8988T (cell line): ENCODE results near the gene NUP210.
"Not testable (repeated sequence)": the region's sequence is repeated elsewhere in the genome, so short reads cannot be mapped to it uniquely, and the experiment has no call there.

ENCODE experiments used
- DNase-seq: peaks from one replicate; pipeline ENCODE4 v3.0.0; 2011

Gene NUP210

GRCh38 chr3:13429631-13430291 is 9.6 kb upstream of the NUP210 start:
- no peak for DNase-seq

DNA sequence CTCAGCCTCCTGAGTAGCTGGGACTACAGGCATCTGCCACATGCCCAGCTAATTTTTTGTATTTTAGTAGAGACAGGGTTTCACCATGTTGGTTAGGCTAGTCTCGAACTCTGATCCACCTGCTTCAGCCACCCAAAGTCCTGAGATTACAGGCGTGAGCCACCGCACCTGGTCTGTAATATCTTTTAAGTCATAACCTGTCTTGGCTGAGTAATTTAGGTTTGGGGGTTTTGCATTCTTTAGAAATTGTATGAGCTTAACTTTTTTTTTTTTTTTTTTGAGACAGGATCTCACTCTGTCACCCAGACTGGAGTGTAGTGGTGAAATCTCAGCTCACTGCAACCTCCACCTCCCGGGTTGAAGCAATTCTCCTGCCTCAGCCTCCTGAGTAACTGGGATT is 8.6 kb upstream of the NUP210 start:
- DNase-seq: not testable (repeated sequence)

- no peak for DNase-seq
Measured at GRCh38 chr3:13427662-13428603, 7.8 kb upstream of the NUP210 start.

DNA sequence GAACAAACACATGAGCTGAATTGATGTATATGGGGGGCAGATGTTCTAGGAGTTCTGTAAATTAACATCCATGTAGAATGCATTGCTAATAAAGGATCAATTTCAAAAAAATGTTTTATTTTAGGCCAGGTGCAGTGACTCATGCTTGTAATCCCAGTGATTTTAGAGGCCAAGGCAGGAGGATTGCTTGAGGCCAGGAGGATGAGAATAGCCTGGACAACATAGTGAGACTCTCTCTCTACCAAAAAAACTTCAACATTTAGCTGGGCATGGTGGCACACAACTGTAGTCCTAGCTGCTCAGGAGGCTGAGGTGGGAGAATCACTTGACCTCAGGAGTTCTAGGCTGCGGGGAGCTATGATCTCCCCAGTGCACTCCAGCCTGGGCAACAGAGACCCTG is 6.5 kb upstream of the NUP210 start:
- no peak for DNase-seq

DNA sequence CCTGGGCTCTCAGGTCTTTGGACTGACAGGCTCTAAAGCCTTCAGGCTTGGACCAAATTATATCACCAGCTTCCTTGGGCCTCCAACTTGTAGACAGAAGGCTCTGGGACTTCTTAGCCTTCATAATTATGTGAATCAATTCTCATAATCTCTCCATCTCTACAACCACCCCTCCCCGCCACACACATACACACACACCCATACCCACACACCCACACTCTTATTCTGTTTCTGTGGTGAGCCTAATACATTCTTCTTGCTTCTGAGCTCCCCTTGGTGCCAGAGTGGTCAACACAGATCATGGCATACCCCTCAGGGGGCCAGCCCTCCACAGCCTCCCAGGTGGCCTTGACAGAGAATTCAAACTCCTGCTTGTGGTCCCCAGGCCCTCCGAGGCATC is 5.6 kb upstream of the NUP210 start:
- DNase-seq: no peak

DNA sequence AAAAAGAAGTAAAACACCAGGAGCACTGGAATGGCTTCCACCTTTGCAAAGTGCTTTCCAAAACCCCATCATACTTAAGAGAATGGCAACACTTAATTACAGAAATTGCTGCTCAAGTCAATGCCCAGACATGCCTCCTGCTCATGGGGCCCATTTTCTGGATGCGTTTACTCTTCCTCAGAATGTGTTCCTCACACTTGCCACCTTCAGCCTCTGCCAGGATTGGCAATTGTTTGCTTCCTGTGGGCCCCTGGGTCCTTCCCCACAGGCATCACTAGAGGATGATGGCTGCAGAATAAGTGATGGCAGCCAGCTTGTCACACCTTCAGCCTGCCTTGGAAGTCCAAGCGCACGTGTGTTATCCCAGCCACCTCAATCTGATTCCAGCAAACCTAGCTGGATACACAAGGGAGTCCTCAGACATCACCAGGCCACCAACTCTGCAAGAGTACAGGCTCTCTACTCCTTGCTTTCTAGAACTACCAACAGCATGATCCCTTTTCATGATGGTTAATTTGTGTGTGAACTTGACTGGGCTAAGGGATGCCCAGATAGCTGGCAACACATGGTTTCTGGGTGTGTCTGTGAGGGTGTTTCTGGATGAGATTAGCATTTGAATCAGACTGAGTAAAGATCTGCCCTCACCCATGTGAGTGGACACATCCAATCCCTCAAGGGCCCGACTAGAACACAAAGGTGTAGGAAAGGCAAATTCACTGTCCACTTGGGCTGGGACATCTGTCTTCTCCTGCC is 4.9 kb upstream of the NUP210 start:
- no peak for DNase-seq

- DNase-seq: no peak
Measured at GRCh38 chr3:13424141-13424844, 4.2 kb upstream of the NUP210 start.

- no peak for DNase-seq
Measured at GRCh38 chr3:13420831-13421765, 976 bp upstream of the NUP210 start.

DNA sequence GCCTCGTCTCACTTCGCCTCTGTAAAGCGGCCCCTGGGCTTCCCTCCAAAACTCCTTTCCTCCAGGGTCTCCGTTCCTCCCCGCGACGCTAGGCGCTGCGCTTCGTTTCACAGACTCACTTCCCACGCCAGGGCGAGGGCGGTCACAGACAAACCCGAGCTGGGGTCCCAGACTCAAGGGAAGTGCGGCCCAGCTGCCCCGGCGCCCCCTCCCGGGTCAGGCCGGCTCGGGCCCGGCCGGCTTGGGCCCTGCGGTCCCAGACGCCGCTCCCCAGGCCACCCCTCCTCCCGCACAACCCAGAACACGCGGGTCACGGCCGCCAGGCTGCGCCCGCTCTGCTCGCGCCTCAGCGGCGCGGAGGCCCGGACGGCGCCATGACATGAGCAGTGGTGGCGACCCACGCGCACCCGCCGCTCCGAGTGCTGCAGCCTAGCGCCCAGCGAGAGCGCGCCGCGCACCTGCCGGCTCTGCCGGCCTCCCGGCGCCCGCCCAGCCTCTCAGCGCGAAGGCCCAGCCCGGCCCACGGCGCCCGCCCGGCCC is 547 bp downstream of the NUP210 start:
- peak; percentile 78 for DNase-seq

DNA sequence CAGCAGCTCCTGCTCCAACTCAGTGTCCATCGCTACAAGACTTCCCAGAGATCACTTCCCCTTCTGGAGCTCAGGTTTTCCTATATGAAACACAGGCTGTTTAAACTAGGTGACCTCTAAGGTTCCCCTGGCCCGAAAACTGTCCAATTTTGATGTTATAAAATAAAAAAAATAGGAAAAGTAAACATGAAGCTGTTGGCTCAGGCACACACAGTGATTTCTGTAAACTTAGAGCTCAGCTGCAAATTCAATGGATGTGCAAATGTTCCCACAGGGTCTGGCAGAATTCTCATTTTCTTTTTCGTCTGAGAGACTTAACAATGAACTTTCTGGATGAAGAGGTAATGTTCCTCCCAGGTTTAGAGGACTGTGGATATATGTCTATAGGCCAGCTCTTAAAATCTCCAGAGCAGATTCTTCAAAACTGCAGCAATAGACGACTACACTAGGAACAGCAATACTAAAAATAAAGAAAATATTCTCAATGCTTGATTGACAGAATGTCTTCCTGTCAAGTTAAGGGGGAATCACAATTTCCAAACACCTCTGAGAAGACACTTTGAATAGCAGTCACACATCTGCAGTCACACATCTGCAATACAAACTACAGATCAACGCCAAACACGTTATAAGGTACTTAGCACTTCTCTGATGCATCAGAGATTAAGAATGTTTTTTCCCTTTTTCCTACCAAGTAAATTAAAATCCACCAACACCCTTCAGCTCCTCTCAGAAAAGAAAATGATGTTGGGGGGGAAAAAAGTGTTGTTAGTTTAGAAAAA is 2.8 kb downstream of the NUP210 start:
- DNase-seq: no peak

DNA sequence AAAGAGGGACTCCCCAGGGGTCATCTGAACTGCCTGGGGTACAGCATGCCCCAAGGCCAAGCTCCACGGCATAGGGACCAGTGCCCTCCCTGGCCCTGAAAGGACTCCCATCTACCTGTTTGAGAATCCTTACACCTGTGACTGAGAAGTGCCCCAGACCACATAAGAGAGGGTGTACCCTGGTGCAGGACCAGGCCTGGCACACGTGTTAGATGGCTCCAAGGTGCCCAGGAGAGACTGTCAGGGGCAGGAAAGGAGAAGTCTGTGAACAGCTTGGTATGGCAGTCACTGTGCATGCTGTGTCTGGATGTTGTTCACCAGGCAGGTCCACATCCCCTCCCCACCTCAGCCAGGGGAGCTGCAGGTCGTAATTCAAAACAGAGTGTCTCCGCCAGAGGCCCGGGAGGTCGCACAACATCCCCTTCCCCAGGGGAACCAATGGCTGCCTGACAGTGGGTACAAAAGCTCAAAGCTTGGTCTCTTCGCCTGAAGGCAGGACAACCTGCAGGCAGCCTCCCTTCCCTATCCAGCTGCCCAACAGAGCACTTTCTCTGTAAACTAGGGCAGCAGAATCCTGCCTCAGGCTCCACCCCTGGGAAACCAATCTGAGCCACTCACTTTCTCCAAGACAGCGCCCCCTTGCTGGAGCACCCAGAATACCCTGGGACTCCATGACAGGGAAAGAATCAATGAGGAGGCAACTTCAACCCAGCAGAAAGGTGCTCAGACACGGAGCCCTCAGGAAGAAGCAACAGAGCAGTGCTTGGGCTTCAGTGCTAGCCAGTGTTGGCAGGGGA is 3.9 kb downstream of the NUP210 start:
- DNase-seq: no peak

DNA sequence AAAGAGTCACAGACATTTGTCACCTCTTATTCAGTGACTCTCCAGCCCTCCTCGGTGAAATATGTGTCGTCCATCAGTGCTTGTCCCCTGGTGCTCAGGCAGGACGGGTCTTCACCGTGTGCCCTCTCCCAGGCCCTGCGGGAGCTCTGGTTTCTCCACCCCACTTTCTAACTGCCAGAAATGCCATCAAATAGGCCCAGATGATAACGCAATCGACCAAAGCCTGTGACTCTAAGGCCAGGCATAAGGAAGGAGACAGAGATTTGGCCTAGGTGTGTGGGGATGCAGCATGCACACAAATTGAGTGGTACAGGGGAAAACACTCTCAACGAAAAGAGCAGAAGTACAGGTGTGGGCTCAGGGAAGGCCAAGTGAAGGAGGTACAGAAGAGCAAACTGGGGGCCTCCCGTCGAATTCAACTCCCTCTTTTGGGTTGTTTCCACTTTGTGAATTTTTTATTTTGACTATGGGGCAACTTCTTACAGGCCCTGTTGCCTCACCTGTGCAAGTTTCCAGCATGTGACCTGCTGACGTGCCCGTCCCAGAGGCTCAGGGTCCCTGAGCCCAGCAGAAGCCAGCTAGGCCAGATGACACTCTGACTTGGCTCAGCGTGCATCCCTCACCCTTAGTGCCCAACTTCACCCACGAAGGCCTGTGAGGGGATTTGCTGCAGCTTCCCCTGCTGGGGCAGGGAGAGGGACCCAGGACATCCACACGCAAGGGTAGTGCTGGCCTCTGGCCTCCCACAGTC is 4.7 kb downstream of the NUP210 start:
- no peak for DNase-seq

GRCh38 chr3:13414040-13414729 is 5.9 kb downstream of the NUP210 start:
- no peak for DNase-seq

- DNase-seq: peak; percentile 5
Measured at GRCh38 chr3:13411186-13411860, 8.8 kb downstream of the NUP210 start.

DNA sequence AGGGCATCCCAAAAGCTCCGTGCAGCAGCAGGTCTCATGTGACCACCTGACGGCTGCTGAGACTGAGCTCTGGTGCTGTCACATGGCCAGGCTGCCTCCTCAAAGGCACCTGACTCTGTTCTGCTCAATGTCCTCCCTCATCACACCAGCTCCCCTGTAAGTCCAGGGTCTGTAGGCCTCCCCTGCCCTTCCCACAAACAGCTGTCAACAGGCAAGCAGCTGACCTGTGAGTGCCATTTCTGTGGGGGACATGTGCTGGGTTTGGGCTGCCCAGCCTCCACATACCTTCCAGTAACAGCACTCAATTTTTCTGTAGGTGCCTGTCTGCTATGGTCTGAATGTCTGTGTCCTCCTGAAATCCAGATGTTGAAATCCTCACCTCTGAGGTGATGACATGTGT is 11.2 kb downstream of the NUP210 start:
- no peak for DNase-seq

- DNase-seq: no peak
Measured at GRCh38 chr3:13407926-13408325, 12.2 kb downstream of the NUP210 start.

DNA sequence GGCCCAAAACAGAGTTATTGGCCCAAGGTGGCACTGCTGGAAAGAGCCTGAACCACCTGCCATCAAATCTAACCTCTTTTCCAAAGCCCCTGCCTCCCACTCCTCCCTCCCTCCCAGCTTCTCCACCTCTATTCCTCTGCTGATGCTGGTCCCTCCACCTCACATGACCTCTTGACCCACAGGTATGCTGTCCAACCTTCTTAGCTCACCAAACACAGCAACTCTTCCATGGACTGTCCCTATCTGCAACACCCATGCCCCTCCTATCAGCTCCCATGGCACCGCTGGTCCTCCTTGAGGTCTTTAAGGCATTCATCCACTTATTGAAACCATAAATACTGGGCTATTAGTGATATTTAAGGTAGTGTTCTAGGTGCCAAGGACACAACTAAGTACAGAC is 12.6 kb downstream of the NUP210 start:
- no peak for DNase-seq

- no peak for DNase-seq
Measured at GRCh38 chr3:13406190-13406589, 13.9 kb downstream of the NUP210 start.
